Loucy (cell line): ENCODE measurements around the gene KLKB1.

Experiments used
- EZH2phosphoT487 ChIP-seq: fragments of 200-600 bp; IDR thresholded peaks from 2 replicates; pipeline ENCODE4 v1.6.1; 2018; ENCODE audit warnings: antibody characterized with exemption, mild to moderate bottlenecking, moderate library complexity, borderline replicate concordance
- TF ChIP-seq, protein P1 (sequence below): fragments of 200-600 bp; sonication (generic); conservative IDR thresholded peaks from 2 replicates; pipeline ENCODE4 v1.5.1; 2014; ENCODE audit warnings: mild to moderate bottlenecking, antibody characterized with exemption, low read length

DNA sequence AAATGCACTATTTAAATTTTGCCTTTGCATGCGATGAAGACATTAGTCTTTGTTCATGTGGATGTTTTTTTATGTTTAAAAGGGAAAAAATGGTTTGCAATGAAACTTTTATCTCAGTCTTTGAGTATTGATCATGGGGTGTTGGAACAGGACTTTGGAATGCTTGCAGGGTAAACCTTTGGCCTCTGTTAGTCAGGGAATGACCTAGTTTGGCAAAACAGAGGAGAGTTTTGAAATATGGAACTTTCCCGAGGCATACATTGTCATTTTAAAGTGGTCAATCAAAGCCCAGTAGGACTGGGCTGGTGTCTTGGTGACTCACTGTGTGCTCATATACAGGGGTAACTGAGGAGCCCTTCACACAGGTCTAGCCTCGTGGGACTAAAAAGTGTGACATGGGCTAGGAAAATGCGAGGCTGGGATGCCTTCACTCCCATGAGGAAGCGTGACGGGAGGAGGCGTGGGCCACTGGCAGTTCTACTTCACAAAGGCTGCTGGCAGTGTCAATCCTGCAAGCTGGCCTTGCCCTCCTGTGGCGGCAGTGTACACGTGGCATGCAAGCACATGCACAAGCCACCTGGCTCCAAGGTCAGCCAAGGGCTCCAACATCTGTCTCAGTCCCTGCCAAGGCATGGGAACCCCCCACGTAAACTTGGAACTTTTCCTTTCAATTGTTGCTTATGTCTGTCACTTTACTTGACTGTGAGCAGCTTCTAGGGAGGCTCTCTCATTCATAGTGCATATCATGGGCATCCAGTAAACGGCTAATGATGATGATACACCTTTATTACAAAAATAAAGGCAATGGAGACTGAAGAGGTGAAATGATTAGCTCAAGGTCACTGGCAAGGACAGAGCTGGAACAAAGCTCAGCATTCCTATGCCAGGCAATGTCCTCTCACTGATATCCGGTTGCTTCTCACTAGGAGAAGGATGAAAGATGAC, 33.5 kb downstream of the KLKB1 start:
- TF ChIP-seq, protein P1, sequence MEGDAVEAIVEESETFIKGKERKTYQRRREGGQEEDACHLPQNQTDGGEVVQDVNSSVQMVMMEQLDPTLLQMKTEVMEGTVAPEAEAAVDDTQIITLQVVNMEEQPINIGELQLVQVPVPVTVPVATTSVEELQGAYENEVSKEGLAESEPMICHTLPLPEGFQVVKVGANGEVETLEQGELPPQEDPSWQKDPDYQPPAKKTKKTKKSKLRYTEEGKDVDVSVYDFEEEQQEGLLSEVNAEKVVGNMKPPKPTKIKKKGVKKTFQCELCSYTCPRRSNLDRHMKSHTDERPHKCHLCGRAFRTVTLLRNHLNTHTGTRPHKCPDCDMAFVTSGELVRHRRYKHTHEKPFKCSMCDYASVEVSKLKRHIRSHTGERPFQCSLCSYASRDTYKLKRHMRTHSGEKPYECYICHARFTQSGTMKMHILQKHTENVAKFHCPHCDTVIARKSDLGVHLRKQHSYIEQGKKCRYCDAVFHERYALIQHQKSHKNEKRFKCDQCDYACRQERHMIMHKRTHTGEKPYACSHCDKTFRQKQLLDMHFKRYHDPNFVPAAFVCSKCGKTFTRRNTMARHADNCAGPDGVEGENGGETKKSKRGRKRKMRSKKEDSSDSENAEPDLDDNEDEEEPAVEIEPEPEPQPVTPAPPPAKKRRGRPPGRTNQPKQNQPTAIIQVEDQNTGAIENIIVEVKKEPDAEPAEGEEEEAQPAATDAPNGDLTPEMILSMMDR = no peak
- TF ChIP-seq EZH2phosphoT487 = no peak
